ENCODE data around the gene SULT4A1.
"Not testable (repeated sequence)": the region's sequence is repeated elsewhere in the genome, so short reads cannot be mapped to it uniquely, and the experiment has no call there.

The SULT4A1 gene

GRCh38 chr22:43862074-43862881, at the start of gene SULT4A1:
Gene SULT4A1, minus strand, starts transcription at chr22:43862513. Its CDS starts 131 bp downstream, at chr22:43862382.
- DNase-seq, result peak; percentile 53 to 57

- DNase-seq, result no peak
These were observed 49.0 kb upstream of the SULT4A1 start for GRCh38 chr22:43911351-43911750.

GRCh38 chr22:43910178-43910695, 47.9 kb upstream of the SULT4A1 start:
- DNase-seq, result no peak

- no peak for DNase-seq
These were observed 47.4 kb upstream of the SULT4A1 start for GRCh38 chr22:43909708-43910107.

- no peak for DNase-seq
These were observed 43.4 kb upstream of the SULT4A1 start for GRCh38 chr22:43905681-43906080.

GRCh38 chr22:43904412-43904811, 42.1 kb upstream of the SULT4A1 start:
- not testable (repeated sequence) for DNase-seq

GRCh38 chr22:43903033-43903432, 40.7 kb upstream of the SULT4A1 start:
- DNase-seq, result not testable (repeated sequence)

- peak in 1 of 2 experiments; percentile 9 for DNase-seq
These were observed 39.8 kb upstream of the SULT4A1 start for GRCh38 chr22:43901976-43902643.

GRCh38 chr22:43900206-43900605, 37.9 kb upstream of the SULT4A1 start:
- no peak for DNase-seq

- DNase-seq, result no peak
These were observed 35.5 kb upstream of the SULT4A1 start for GRCh38 chr22:43897751-43898261.

GRCh38 chr22:43895986-43896645, 33.8 kb upstream of the SULT4A1 start:
- DNase-seq, result no peak

GRCh38 chr22:43894122-43894521, 31.8 kb upstream of the SULT4A1 start:
- no peak for DNase-seq

GRCh38 chr22:43893266-43893665, 31.0 kb upstream of the SULT4A1 start:
- DNase-seq, result no peak

GRCh38 chr22:43892183-43892894, 30.0 kb upstream of the SULT4A1 start:
- DNase-seq, result no peak

GRCh38 chr22:43891360-43892182, 29.3 kb upstream of the SULT4A1 start, which contains the start of gene PNPLA5:
Gene PNPLA5, minus strand, starts transcription at chr22:43892013. Its CDS starts 133 bp downstream, at chr22:43891880.
- no peak for DNase-seq

- no peak for DNase-seq
These were observed 28.6 kb upstream of the SULT4A1 start for GRCh38 chr22:43890901-43891331.

GRCh38 chr22:43889860-43890253, 27.5 kb upstream of the SULT4A1 start:
- no peak for DNase-seq

GRCh38 chr22:43889201-43889859, 27.0 kb upstream of the SULT4A1 start:
- DNase-seq, result no peak

GRCh38 chr22:43888740-43889139, 26.4 kb upstream of the SULT4A1 start:
- DNase-seq, result no peak

- no peak for DNase-seq
These were observed 25.1 kb upstream of the SULT4A1 start for GRCh38 chr22:43887391-43887790.

GRCh38 chr22:43886231-43886630, 23.9 kb upstream of the SULT4A1 start:
- no peak for DNase-seq

All from NCI-H2081 (cell line).